Calu3 (cell line): ENCODE measurements around the gene SEC31A. TPM values are rescaled to one million over a fixed set of nuclear protein-coding genes. Genes with fewer than 3 reads are reported as not detected.

Source experiments
- BruUV-seq: library from RNA; stranded (reverse); fragments of 400-500 nt; replicated peaks from 2 replicates; lab custom pipeline; 2021; lab: Mats Ljungman, UMichigan
- CTCF ChIA-PET: fragments of 300-600 bp; sonication (Branson Sonifier 250); formaldehyde crosslinking; loops from one replicate; lab custom pipeline; 2022; ENCODE audit warnings: antibody characterized with exemption; lab: Charles Lee
- DNase-seq: peaks from one replicate; pipeline ENCODE4 v3.0.0; 2022
- H3K27ac Mint-ChIP-seq: one replicate; pipeline ENCODE4 v1.8.0; 2022; ENCODE audit warnings: mixed read lengths; ENCODE audit not compliant: unreplicated experiment
- H3K27me3 Mint-ChIP-seq: one replicate; pipeline ENCODE4 v1.8.0; 2022; ENCODE audit warnings: mixed read lengths; ENCODE audit not compliant: unreplicated experiment
- H3K36me3 Mint-ChIP-seq: one replicate; pipeline ENCODE4 v1.8.0; 2022; ENCODE audit warnings: mild to moderate bottlenecking, moderate library complexity, mixed read lengths; ENCODE audit not compliant: insufficient read depth, unreplicated experiment
- H3K4me1 Mint-ChIP-seq: one replicate; pipeline ENCODE4 v1.8.0; 2022; ENCODE audit warnings: mild to moderate bottlenecking, low read depth, mixed read lengths; ENCODE audit not compliant: unreplicated experiment
- H3K4me3 Mint-ChIP-seq: one replicate; pipeline ENCODE4 v1.8.0; 2022; ENCODE audit warnings: mild to moderate bottlenecking, low read depth, moderate library complexity, mixed read lengths; ENCODE audit not compliant: unreplicated experiment
- H3K9me3 Mint-ChIP-seq: one replicate; pipeline ENCODE4 v1.8.0; 2022; ENCODE audit warnings: low read depth, mixed read lengths; ENCODE audit not compliant: unreplicated experiment
- intact Hi-C: fragments of 100-400 bp; cut with micrococcal nuclease; formaldehyde crosslinking; loops from one replicate; pipeline ENCODE4 v1.10.0; 2022; ENCODE audit not compliant: unreplicated experiment
- total RNA-seq: library from RNA; stranded (reverse); gene quantifications from 2 replicates; pipeline ENCODE4 v1.2.3, GENCODE V29; 2022
- TF ChIP-seq, protein P1 (sequence below): fragments of 200-600 bp; IDR thresholded peaks from one replicate; pipeline ENCODE4 v1.8.0; 2022; ENCODE audit warnings: antibody characterized with exemption; ENCODE audit not compliant: unreplicated experiment

SEC31A gene
- total RNA-seq, 1 experiment from 2014 or later = 108 TPM

GRCh38 chr4:82851885-82852750, 38.8 kb downstream of the SEC31A start:
- H3K27ac Mint-ChIP-seq = no peak overlapping the region
- BruUV-seq = no TSS peak
- H3K4me3 Mint-ChIP-seq = no peak overlapping the region
- H3K27me3 Mint-ChIP-seq = no peaks in the 10 kb centered on the region
- DNase-seq = no peak
- TF ChIP-seq, protein P1, sequence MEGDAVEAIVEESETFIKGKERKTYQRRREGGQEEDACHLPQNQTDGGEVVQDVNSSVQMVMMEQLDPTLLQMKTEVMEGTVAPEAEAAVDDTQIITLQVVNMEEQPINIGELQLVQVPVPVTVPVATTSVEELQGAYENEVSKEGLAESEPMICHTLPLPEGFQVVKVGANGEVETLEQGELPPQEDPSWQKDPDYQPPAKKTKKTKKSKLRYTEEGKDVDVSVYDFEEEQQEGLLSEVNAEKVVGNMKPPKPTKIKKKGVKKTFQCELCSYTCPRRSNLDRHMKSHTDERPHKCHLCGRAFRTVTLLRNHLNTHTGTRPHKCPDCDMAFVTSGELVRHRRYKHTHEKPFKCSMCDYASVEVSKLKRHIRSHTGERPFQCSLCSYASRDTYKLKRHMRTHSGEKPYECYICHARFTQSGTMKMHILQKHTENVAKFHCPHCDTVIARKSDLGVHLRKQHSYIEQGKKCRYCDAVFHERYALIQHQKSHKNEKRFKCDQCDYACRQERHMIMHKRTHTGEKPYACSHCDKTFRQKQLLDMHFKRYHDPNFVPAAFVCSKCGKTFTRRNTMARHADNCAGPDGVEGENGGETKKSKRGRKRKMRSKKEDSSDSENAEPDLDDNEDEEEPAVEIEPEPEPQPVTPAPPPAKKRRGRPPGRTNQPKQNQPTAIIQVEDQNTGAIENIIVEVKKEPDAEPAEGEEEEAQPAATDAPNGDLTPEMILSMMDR = no peak
- H3K36me3 Mint-ChIP-seq = peaks cover 41% of the 10 kb centered on the region
- intact Hi-C loops = loop anchor here (5.0 kb wide), 1 partner anchor 430 kb away; the partner anchor contains the start of gene COQ2
- no peaks in the 10 kb centered on the region for H3K9me3 Mint-ChIP-seq
- no peaks in the 10 kb centered on the region for H3K4me1 Mint-ChIP-seq
- CTCF ChIA-PET = interaction anchor here (1.1 kb wide), 1 partner anchor 393 kb away, joined by 4 read pairs; no protein-coding TSS in a partner anchor

- DNase-seq = no peak
- Mint-ChIP-seq H3K36me3 (peaks cover 47% of the 10 kb centered on the region), H3K27ac (no peak overlapping the region), H3K9me3 (no peaks in the 10 kb centered on the region), H3K4me1 (no peaks in the 10 kb centered on the region), H3K27me3 (no peaks in the 10 kb centered on the region), H3K4me3 (no peak overlapping the region)
- BruUV-seq = no TSS peak
- intact Hi-C loops = loop anchor here (5.0 kb wide), 1 partner anchor 431 kb away; the partner anchor contains the start of gene COQ2
- TF ChIP-seq, protein P1 = no peak
- CTCF ChIA-PET = interaction anchor here (0.6 kb wide), 1 partner anchor 587 kb away, joined by 5 read pairs; no protein-coding TSS in a partner anchor
Observed at GRCh38 chr4:82851318-82851717, 39.6 kb downstream of the SEC31A start.

DNA sequence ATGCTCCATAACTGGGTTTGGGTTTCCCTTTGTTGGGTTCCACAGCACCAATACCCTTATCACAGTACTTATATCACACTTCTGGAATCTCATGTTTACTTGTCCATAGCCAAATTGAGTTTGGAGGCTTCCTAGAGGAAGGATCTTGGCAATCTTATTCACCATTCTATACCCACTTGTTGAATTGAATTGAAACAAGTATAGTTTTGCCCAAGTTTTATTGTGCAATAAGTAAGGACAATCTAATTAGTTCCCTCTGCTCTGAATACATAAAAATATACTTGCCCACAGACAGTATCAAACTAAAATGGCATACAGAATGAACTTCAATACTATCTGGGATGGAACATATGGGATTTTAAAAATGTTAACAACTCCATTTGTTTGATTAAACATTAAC, 40.3 kb downstream of the SEC31A start:
- H3K4me1 Mint-ChIP-seq = no peaks in the 10 kb centered on the region
- H3K27me3 Mint-ChIP-seq = no peaks in the 10 kb centered on the region
- intact Hi-C loops = loop anchor here (5.0 kb wide), 1 partner anchor 432 kb away; the partner anchor contains the start of gene COQ2
- no peak for DNase-seq
- TF ChIP-seq, protein P1 = no peak
- peaks cover 43% of the 10 kb centered on the region for H3K36me3 Mint-ChIP-seq
- CTCF ChIA-PET = no interaction called here
- H3K9me3 Mint-ChIP-seq = no peaks in the 10 kb centered on the region
- BruUV-seq = no TSS peak
- no peak overlapping the region for H3K4me3 Mint-ChIP-seq
- no peak overlapping the region for H3K27ac Mint-ChIP-seq

DNA sequence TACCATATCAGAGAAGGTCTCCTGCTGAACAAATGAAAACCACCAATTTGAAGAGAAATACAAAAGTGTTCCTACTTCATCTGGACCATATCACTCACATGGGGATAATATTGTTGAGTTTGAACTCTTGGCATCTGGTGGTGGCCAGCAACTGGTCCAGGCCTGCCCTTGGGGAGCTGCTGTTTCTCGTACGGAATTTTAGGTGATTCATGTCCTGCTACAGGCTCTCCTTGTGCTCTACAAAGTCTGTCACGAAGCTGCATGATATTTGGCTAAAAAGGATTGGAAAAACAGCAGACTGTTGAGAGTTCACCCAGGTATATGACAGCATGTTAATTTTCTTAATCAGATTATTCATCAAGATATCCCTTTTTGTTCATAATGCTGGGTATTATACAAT, 42.2 kb downstream of the SEC31A start:
- intact Hi-C loops = no loop called here
- Mint-ChIP-seq H3K27me3 (no peaks in the 10 kb centered on the region), H3K27ac (no peak overlapping the region), H3K36me3 (peaks cover 42% of the 10 kb centered on the region), H3K4me3 (no peak overlapping the region), H3K9me3 (no peaks in the 10 kb centered on the region), H3K4me1 (no peaks in the 10 kb centered on the region)
- DNase-seq = no peak
- TF ChIP-seq, protein P1 = no peak
- no TSS peak for BruUV-seq
- CTCF ChIA-PET = no interaction called here
